BJ (cell line): Measurements from ENCODE around the gene UQCRHL. TPM values are rescaled to one million over a fixed set of nuclear protein-coding genes. Genes with fewer than 3 reads are reported as not detected.

Source experiments
- CTCF ChIA-PET: fragments of 350-600 bp; formaldehyde crosslinking; extraction: SDS; loops from one replicate; lab custom pipeline; 2021; ENCODE audit warnings: antibody characterized with exemption, inconsistent platforms; lab: Yijun Ruan, JAX
- POLR2A ChIA-PET: fragments of 300-600 bp; sonication (Branson Sonifier 250); formaldehyde crosslinking; extraction: SDS; loops from one replicate; lab custom pipeline; 2021; ENCODE audit warnings: antibody characterized with exemption; lab: Charles Lee
- DNase-seq: peaks from one replicate; pipeline ENCODE4 v3.0.0-alpha.2; 2011; ENCODE audit warnings: low read depth
- H3K27me3 ChIP-seq: 2 replicates; pipeline ENCODE4 v1.6.0; 2011; ENCODE audit warnings: low read length; ENCODE audit not compliant: control insufficient read depth, insufficient read depth
- H3K36me3 ChIP-seq: 2 replicates; pipeline ENCODE4 v1.5.1; 2011; ENCODE audit warnings: low read length; ENCODE audit not compliant: control insufficient read depth, insufficient read depth
- H3K4me3 ChIP-seq: 2 replicates; pipeline ENCODE4 v1.5.1; 2011; ENCODE audit warnings: low read depth, mild to moderate bottlenecking, control low read depth, low read length
- polyA plus RNA-seq: library from polyadenylated mRNA; depleted of rRNA; stranded (reverse); fragments of >200 nt; gene quantifications from 2 replicates; pipeline ENCODE4 v1.2.3, GENCODE V29; 2011
- TF ChIP-seq, protein P1 (sequence below): IDR thresholded peaks from 2 replicates; pipeline ENCODE4 v1.5.1; 2011; ENCODE audit warnings: low read depth, mild to moderate bottlenecking, control low read depth, inconsistent platforms, low read length, moderate library complexity; ENCODE audit not compliant: insufficient read depth

UQCRHL gene
- polyA plus RNA-seq, 1 experiment: 0.56 TPM

- ChIA-PET POLR2A (interaction anchor here (0.6 kb wide), 1 partner anchor 169 kb away, joined by 3 read pairs; no protein-coding TSS in a partner anchor), CTCF (interaction anchor here (1.6 kb wide), 1 partner anchor 19 kb away, joined by 6 read pairs; no protein-coding TSS in a partner anchor)
- Histone ChIP-seq H3K4me3 (no peak overlapping the region), H3K36me3 (peaks cover 48% of the 10 kb centered on the region), H3K27me3 (no peaks in the 10 kb centered on the region)
- no peak for DNase-seq
- TF ChIP-seq, protein P1, sequence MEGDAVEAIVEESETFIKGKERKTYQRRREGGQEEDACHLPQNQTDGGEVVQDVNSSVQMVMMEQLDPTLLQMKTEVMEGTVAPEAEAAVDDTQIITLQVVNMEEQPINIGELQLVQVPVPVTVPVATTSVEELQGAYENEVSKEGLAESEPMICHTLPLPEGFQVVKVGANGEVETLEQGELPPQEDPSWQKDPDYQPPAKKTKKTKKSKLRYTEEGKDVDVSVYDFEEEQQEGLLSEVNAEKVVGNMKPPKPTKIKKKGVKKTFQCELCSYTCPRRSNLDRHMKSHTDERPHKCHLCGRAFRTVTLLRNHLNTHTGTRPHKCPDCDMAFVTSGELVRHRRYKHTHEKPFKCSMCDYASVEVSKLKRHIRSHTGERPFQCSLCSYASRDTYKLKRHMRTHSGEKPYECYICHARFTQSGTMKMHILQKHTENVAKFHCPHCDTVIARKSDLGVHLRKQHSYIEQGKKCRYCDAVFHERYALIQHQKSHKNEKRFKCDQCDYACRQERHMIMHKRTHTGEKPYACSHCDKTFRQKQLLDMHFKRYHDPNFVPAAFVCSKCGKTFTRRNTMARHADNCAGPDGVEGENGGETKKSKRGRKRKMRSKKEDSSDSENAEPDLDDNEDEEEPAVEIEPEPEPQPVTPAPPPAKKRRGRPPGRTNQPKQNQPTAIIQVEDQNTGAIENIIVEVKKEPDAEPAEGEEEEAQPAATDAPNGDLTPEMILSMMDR: no peak
Measured at GRCh38 chr1:15771836-15772515, 35.5 kb downstream of the UQCRHL start.

- ChIA-PET POLR2A (no interaction called here), CTCF (interaction anchor here (0.6 to 1.3 kb wide), 2 partner anchors 10 to 367 kb away, joined by 3 to 4 read pairs; no protein-coding TSS in a partner anchor)
- TF ChIP-seq, protein P1: no peak
- Histone ChIP-seq H3K36me3 (peaks cover 47% of the 10 kb centered on the region), H3K27me3 (no peaks in the 10 kb centered on the region), H3K4me3 (no peak overlapping the region)
- no peak for DNase-seq
Measured at GRCh38 chr1:15770313-15770962, 37.0 kb downstream of the UQCRHL start.

- no peak for DNase-seq
- Histone ChIP-seq H3K27me3 (no peaks in the 10 kb centered on the region), H3K4me3 (no peak overlapping the region), H3K36me3 (peaks cover 48% of the 10 kb centered on the region)
- TF ChIP-seq, protein P1: no peak
- ChIA-PET POLR2A (interaction anchor here (0.6 kb wide), 1 partner anchor 8 kb away, joined by 3 read pairs; no protein-coding TSS in a partner anchor), CTCF (no interaction called here)
Measured at GRCh38 chr1:15768388-15768787, 39.1 kb downstream of the UQCRHL start.

GRCh38 chr1:15767941-15768340 is 39.5 kb downstream of the UQCRHL start:
- ChIA-PET POLR2A (no interaction called here), CTCF (no interaction called here)
- no peaks in the 10 kb centered on the region for H3K27me3 ChIP-seq
- DNase-seq: no peak
- H3K36me3 ChIP-seq: peaks cover 48% of the 10 kb centered on the region
- TF ChIP-seq, protein P1: no peak
- H3K4me3 ChIP-seq: no peak overlapping the region

- no peaks in the 10 kb centered on the region for H3K27me3 ChIP-seq
- H3K36me3 ChIP-seq: peaks cover 37% of the 10 kb centered on the region
- no peak for DNase-seq
- TF ChIP-seq, protein P1: no peak
- no peak overlapping the region for H3K4me3 ChIP-seq
- CTCF ChIA-PET: no interaction called here
- POLR2A ChIA-PET: no interaction called here
Measured at GRCh38 chr1:15765495-15766194, 41.8 kb downstream of the UQCRHL start.
